Body of pancreas (tissue), 4 donors: ENCODE measurements around the gene GAB2.

Source experiments
- POLR2A ChIP-seq, 3 donors: fragments of 450-650 bp; IDR thresholded peaks; one replicate each; pipeline ENCODE4 v1.6.1; 2016; ENCODE audit warnings: antibody characterized with exemption in 3 of 3, mild to moderate bottlenecking in 2 of 3
- TF ChIP-seq, protein P1 (sequence below), 7 experiments: fragments of 450-650 bp in 4 of 7; fragments of 200-600 bp in 3 of 7; sonication (generic) in 3 of 7; IDR thresholded peaks; one replicate each; pipeline ENCODE4 v1.5.1; 2016 to 2019; ENCODE audit warnings: antibody characterized with exemption in 7 of 7

DNA sequence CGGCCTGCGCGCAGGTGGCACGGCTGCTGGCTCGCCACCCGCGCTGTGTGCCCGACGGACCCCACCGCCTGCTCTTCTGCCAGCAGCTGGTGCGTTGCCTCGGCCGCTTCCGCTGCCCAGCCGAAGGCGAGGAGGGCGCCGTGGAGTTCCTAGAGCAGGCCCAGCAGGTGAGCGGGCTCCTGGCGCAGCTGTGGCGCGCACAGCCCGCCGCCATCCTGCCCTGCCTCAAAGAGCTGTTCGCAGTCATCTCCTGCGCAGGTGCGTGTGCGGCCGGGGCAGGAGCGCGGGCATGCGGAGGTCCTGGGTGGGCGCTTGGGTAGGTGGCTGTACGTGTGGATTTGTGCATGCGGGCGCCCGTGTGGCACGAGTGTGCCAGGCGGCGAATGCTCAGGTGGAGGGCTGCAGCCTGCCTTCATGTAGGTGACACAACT is 220.9 kb downstream of the GAB2 start:
- TF ChIP-seq, protein P1, sequence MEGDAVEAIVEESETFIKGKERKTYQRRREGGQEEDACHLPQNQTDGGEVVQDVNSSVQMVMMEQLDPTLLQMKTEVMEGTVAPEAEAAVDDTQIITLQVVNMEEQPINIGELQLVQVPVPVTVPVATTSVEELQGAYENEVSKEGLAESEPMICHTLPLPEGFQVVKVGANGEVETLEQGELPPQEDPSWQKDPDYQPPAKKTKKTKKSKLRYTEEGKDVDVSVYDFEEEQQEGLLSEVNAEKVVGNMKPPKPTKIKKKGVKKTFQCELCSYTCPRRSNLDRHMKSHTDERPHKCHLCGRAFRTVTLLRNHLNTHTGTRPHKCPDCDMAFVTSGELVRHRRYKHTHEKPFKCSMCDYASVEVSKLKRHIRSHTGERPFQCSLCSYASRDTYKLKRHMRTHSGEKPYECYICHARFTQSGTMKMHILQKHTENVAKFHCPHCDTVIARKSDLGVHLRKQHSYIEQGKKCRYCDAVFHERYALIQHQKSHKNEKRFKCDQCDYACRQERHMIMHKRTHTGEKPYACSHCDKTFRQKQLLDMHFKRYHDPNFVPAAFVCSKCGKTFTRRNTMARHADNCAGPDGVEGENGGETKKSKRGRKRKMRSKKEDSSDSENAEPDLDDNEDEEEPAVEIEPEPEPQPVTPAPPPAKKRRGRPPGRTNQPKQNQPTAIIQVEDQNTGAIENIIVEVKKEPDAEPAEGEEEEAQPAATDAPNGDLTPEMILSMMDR (IDR thresholded peaks at IDR 0.05) = no peak
- no peak for TF ChIP-seq POLR2A (IDR thresholded peaks at IDR 0.05)
